Fibroblast of villous mesenchyme (primary cell): ENCODE data around the gene RPS23. TPM values are rescaled to one million over a fixed set of nuclear protein-coding genes. Genes with fewer than 3 reads are reported as not detected.

Experiments used
- DNase-seq: peaks from one replicate; pipeline ENCODE4 v3.0.0-alpha.2; 2010; ENCODE audit warnings: low read depth
- H3K4me3 ChIP-seq: 2 replicates; pipeline ENCODE4 v1.5.1; 2011; ENCODE audit warnings: low read depth, mild to moderate bottlenecking, low read length
- small RNA-seq: library from RNA; depleted of rRNA; stranded (forward); fragments of <200 nt; gene quantifications from one replicate; pipeline ENCODE3, GENCODE V24; 2012
- total RNA-seq: library from RNA; depleted of rRNA; stranded (reverse); fragments of >200 nt; gene quantifications from 2 replicates; pipeline ENCODE4 v1.2.3, GENCODE V29; 2012
- TF ChIP-seq, protein P1 (sequence below): IDR thresholded peaks from 2 replicates; pipeline ENCODE4 v1.5.1; 2012; ENCODE audit warnings: low read depth, mild to moderate bottlenecking, low read length; ENCODE audit not compliant: insufficient read depth

Gene RPS23
- total RNA-seq, 1 donor = 2,371 TPM

GRCh38 chr5:82244854-82245635 is 33.1 kb downstream of the RPS23 start:
- no peak overlapping the region for H3K4me3 ChIP-seq
- peak; percentile 8 for DNase-seq
- TF ChIP-seq, protein P1, sequence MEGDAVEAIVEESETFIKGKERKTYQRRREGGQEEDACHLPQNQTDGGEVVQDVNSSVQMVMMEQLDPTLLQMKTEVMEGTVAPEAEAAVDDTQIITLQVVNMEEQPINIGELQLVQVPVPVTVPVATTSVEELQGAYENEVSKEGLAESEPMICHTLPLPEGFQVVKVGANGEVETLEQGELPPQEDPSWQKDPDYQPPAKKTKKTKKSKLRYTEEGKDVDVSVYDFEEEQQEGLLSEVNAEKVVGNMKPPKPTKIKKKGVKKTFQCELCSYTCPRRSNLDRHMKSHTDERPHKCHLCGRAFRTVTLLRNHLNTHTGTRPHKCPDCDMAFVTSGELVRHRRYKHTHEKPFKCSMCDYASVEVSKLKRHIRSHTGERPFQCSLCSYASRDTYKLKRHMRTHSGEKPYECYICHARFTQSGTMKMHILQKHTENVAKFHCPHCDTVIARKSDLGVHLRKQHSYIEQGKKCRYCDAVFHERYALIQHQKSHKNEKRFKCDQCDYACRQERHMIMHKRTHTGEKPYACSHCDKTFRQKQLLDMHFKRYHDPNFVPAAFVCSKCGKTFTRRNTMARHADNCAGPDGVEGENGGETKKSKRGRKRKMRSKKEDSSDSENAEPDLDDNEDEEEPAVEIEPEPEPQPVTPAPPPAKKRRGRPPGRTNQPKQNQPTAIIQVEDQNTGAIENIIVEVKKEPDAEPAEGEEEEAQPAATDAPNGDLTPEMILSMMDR = peak; percentile 10

DNA sequence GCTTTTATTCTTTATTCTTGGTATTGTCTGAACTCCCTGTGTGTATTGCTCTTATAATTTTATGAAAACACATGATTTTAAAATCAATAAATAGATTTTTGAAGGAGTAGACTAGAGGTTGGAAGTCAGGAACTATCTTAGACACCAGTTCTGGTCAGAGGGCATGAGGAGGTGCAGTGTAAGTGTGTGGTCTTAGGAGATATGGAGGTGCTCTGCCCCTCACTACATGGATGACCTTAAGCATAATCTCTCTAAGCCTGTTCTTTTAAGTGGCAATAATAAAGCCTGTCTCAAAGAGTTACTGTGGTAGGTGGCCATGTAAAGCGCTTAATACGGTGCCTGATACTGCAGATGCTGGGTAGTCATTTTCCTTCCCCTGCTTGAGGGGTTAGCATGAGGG is 34.0 kb downstream of the RPS23 start:
- TF ChIP-seq, protein P1 = no peak
- H3K4me3 ChIP-seq = no peak overlapping the region

DNA sequence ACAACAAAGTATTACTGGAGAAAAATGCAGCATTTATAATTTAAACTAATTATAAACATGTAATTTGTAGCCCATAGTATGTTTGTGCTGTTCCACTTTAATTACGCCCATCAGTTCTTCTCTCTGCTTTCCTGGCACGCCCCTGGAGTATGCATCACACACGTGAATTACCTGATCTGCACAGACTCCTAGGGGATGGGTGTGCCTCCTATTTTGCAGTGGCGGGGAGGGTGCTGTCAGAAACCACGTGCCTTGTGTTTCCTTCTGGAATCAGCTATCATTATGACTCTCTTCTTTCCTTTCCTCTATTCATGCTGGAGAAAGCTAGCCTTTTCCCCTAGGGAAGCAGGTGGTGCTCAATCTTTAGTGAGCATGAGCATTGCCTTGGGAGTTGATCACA is 43.3 kb downstream of the RPS23 start:
- DNase-seq = no peak
- no peak overlapping the region for H3K4me3 ChIP-seq
- TF ChIP-seq, protein P1 = no peak

More for the DNA sequence above, 34.0 kb downstream of the RPS23 start:
- no peak for DNase-seq

DNA sequence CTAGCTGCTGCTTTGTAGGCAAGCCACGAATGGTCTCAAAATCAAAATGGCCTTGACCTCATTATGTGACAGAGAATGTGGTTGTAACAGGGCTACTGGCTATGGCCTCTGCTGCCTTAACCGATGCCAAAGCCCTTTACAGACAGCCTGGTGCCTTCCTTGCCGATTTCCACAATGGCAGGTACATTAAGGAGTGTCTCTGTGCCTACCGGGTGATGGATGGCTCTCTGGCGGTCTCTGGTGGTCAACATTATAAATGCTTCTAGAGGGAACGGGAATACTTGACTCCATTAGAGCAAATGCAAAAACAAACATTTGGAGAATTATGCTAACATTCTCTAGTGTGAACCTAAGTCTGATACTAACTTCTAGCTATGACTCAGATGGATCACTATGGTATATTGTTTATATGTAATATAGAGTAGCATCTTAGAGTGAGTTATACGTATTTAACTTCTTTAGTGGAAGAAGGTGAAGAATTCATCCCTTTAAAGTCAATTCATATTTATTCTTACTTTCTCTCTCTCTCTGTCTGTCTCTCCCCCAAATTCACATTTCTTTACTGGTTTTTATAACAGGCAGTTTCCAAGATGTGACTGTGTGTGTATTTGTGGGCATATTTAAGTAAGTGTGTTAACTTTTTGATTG is 52.5 kb downstream of the RPS23 start:
- TF ChIP-seq, protein P1 = peak; percentile 88
- H3K4me3 ChIP-seq = no peak overlapping the region
- DNase-seq = peak; percentile 67

Small RNAs within 50 kb of the gene (small RNA-seq; reads per million reads assigned to genes)
- not detected for gene AC010598.1
